HG03558 (cell line): ENCODE measurements around the gene TLR5.
"Not testable (repeated sequence)": the region's sequence is repeated elsewhere in the genome, so short reads cannot be mapped to it uniquely, and the experiment has no call there.

ENCODE experiments used
- ATAC-seq: cut with Tn5 transposase; IDR thresholded peaks from one replicate; pipeline ENCODE4 v1.9.1; 2021; ENCODE audit warnings: moderate number of reproducible peaks; ENCODE audit not compliant: unreplicated experiment; ENCODE audit errors: extremely low read depth

Gene TLR5, protein sequence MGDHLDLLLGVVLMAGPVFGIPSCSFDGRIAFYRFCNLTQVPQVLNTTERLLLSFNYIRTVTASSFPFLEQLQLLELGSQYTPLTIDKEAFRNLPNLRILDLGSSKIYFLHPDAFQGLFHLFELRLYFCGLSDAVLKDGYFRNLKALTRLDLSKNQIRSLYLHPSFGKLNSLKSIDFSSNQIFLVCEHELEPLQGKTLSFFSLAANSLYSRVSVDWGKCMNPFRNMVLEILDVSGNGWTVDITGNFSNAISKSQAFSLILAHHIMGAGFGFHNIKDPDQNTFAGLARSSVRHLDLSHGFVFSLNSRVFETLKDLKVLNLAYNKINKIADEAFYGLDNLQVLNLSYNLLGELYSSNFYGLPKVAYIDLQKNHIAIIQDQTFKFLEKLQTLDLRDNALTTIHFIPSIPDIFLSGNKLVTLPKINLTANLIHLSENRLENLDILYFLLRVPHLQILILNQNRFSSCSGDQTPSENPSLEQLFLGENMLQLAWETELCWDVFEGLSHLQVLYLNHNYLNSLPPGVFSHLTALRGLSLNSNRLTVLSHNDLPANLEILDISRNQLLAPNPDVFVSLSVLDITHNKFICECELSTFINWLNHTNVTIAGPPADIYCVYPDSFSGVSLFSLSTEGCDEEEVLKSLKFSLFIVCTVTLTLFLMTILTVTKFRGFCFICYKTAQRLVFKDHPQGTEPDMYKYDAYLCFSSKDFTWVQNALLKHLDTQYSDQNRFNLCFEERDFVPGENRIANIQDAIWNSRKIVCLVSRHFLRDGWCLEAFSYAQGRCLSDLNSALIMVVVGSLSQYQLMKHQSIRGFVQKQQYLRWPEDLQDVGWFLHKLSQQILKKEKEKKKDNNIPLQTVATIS

DNA sequence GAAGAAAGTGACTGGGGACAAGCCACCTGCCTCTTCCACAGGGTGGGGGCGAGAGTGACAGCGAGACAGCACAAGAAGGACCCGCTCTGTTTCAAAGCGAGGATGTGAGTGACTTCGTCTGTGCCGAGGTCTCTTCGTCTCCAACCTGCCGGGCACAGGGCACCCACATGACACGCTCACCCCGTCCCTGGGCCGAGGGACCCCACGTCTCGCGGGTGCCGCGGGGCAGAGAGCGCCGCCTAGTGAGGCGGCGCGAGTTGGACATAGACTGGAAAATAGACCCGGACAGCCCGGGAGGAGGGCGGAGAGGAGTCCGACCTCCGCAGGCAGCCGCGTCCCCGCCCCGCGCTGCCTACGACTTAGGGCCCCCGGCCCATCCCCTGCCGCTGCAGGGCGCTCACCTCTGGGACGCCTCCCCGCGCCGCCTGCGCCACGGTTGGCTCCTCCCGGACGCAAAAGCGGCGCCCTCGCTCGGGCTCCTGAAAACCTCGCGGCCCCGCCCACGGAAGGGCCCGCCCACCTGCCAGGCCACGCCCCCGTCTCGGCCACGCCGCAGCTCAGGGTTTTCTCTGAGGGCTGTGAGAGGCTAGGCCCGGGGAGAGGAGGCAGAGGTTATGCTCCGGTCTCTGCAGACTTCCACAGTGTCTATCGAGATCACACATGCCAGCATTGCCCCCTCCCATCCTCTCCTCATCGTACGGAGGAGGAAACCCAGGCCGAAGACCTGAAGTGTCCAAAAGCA lies at the start of gene TLR5:
Gene TLR5 (minus strand): TSS at position 454 of the 742 bp plus-strand sequence. CDS start 30,217 bp downstream, outside the sequence.
- peak; percentile 78 for ATAC-seq

DNA sequence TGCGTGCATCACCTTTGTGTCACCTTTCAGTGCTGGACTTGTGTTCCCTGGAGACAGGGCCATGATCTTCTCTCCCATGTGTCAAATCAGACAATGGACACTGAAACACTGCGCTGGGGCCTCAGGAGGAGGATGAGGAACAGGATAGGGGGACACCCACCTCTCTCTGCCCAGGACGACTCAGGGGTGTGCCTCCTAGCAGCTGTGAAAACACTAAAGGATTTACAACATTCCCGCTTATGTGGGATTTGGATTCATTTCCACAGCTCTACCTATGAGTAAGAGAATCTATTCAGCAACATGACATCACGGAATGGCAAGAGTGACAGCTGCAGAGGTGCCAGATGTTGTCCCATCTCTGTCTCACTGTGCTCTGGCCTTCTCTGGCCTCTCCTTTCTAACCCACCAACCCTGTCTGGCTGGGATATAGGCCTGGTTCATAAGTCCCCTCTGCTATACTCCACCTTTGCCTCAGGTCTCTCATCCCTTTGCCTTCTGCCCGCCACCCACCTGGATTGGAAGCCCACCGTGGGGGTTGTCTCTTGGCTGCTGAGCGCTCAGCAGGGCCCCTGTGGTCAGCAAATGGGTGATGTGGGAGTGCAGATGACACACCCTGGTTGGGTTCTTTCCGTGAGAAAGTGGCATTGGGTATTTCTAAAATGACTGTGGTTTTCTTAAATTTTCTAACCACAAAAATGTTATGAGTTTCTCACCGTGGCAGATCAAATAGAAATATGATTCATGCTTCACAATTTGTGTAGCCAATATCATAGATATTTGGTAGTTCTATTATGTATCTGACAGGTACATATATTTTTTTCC lies 47.1 kb upstream of the TLR5 start:
- ATAC-seq = no peak

DNA sequence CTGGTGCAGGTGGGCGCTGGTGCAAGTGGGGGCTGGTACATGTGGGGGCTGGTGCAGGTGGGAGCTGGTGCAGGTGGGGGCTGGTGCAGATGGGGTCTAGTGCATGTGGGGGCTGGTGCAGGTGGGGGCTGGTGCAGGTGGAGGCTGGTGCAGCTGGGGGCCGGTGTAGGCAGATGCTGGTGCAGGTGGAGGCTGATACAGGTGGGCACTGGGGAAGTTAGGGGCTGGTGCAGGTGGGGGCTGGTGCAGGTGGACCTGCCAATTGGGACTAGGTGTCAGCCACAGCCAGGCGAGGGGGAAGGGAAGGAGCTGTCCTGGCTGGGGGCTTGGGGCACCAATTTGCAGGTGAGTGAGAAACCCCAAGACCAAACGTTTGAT lies 46.5 kb upstream of the TLR5 start:
- no peak for ATAC-seq

DNA sequence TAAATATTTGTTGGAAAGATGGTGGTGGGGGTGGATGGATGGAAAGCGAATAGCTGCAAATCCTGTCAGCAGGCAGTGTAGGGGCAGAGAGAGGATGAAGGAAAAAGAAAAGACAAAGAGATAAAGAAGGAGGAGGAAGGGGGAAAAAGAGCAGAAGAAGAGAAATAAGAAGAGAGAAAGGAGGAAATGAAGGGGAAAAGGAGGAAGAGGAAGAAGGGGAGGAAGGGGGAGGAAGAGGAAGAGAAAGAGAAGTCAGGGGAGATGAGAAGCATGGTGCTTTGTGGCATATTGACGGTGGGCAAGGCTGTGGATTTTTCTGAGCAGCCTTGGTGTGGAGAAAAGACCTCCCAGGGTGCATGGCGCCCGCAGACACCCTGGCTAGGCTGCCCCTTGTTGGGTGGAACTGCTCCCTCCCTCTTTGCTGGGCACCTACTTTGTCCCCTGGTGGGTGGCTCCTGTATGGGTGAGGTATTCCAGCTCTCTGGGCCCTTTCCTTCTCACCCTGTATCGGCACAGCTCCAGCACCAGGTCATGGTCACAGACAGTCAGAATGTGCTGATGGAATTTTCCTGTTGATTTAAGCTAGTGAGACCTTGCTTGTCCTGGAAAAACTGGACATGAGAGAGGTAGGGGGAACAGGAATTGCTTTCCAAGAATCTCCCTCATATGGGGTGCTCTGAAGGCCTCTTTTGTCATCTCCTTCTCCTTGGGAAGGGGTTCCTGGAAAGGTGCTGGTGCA lies 45.7 kb upstream of the TLR5 start:
- no peak for ATAC-seq

DNA sequence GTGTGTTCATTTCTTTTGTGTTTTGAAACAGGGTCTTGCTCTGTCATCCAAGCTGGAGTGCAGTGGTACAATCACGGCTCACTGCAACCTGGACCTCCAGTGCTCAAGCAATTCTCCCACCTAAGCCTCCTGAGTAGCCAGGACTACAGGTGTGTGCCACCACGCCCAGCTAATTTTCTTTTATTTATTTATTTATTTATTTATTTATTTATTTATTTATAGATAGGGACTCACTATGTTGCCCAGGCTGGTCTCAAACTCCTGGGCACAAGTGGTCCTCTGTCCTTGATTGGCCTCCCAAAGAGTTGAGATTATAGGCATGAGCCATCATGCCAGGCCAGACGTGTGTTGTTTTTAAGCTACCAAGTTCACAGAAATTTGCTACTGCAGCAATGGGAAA lies 43.8 kb upstream of the TLR5 start:
- ATAC-seq = no peak

DNA sequence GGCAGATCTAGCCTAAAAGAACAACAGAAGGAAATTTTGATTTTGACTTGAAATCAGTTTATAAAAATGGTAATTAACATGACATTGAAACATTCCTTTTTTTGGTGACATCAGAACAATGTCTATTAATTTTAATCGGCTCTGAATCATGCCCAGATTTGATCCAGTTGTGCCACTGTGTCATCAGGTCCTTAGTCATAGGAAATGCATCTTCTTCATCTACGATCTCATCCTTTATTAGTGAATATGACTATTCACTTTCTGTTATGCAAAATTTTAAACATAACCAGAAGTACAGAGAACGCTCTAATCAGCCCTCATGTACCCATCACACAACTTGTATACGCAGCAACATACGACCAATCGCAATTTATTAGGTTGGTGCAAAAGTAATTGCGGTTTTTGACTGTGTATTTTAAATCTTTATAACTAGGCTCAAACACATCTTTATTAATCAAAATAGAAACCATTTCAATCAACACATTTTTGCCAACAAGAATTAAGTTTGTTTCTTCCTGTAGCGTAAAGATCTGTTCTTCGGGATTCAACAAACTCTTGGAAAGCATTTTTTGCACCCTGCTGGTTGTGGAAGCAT lies 40.3 kb upstream of the TLR5 start:
- ATAC-seq = no peak

DNA sequence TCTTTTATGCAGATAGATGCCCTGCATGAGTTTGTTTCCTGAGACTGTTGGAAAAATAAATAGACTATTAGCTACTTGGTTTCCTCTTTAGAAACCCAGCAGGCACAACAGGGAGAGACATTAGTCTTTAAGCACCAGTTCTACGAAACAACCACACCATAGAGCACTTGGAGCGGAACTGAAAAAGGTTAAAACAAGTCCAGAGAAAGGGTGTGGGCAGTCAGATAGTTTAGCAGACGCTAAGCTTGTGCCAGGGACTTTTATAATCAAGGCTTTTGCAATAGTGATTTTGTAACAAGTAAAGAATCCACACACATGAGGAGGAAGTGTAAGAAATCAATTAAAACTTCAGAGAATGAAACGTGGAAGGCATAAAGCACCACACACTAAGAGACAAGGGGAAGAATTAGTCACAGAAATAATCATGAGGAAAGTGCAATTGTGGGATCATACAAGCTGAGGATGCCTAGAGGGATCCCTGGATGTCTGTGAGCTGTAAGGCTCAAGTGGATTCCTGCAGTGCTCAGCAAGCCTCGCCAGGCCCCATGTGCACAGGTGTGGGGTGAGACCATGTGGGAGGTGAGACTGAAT lies 37.8 kb upstream of the TLR5 start:
- ATAC-seq = no peak

DNA sequence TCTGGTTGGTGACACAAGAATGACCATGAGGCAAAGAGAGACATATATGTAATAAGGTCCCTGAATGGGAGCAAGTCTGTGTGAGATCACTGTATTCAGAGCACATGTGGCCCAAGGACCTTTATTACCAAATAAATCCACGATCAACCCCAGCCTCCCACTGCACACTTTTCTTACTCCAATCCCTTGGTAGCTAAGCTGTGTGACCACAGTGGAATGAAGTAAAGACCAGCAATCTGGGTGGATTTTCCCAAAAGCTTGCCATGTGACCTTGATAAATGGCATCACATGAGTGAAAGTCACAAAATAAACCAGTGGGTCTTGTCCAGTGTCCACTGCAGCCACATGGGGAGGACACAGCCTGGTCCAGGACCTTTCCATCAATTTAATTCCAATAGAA lies 36.7 kb upstream of the TLR5 start:
- ATAC-seq = no peak

DNA sequence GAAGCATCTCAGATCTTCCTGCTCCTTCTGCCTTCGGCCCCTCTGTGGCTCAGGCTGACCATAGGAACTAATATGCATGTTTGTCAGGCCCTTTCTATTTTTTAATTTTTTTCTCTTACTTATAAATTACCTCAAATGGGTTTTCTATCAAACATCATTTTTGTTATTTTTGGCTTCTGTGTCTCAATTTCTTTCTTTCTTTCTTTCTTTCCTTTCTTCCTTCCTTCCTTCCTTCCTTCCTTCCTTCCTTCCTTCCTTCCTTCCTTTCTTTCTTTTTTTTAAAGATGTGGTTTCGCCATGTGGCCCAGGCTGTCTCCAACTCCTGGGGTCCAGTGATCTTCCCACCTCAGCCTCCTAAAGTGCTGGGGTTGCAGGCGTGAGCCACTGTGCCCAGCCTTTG lies 36.2 kb upstream of the TLR5 start:
- no peak for ATAC-seq

DNA sequence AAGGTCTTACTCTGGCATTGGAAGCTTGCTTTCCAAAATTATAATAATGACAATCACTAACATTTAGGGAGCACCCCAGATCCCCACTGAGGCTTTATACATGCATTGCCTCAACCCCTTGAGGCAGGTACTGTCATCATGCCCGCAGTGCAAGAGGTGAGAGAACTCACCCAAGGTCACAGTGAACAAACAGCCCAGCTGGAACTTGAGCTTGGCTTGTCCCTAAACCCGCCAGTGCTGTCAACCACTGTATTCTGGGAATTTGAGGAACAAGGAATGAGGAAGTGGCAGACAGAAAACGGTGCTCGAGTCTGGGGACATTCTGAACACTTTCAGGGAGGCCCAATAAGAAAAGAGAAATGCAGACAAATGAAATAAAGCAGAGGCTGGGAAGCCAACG lies 34.6 kb upstream of the TLR5 start:
- no peak for ATAC-seq

DNA sequence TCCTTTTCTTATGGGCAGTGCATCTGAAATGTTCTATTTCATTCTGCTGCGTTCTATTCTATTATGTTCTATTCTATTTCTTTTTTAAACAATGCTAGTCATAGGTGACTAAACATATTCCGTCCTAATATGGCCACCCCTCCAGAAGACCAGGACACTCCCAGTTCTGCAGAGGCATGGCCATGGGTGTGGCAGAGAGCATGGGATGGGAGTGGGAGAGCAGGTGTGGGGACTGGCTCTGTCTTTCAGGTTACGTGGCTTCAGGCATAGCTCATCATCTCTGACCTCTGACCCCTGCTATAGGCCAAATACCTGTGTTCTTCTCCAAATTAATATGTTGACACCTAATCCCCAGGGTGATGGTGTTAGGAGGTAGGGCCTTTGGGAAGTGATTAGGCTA lies 33.4 kb upstream of the TLR5 start:
- ATAC-seq = no peak

DNA sequence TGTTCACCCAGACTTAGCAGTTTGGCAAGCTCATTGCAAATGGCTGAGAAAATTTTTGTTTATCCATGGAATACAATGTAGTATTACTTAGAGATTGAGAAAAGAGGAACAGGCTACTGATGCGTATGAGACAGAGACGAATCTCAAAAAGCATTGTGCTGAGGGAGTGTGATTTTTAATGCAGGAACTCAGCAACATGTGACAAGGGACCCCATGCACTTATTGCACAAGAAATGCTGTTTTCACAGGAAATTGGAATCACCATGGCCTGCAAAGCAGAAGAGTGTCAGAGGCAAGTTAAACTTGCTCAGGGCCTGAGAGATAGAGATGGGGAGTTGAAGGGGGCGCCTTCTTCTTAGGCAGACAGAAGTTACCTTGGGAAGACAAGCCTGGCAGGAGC lies 32.6 kb upstream of the TLR5 start:
- no peak for ATAC-seq

DNA sequence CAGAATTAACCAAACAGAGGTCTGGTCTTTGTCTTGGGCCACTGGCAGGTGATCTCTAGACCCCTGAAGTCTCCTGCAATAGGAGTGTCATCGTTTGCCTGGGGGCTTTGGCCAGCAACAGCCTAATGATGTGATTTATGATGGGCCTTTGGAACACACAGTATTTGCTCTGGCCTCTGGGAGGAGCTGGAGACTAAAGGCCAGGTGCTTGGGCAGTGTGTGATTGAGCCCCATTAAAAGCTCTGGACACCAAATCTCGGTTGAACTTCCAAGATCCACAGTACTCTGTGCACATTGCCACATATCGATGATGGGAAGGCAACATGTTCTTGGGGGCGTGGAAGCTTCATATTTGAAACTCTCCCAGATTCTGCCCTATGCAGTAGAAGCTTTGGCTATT lies 32.0 kb upstream of the TLR5 start:
- ATAC-seq = no peak

DNA sequence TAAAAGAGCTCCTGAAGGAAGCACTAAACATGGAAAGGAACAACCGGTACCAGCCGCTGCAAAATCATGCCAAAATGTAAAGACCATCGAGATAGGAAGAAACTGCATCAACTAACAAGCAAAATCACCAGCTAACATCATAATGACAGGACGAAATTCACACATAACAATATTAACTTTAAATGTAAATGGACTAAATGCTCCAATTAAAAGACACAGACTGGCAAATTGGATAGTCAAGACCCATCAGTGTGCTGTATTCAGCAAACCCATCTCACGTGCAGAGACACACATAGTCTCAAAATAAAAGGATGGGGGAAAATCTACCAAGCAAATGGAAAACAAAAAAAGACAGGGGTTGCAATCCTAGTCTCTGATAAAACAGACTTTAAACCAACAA lies 26.4 kb upstream of the TLR5 start:
- not testable (repeated sequence) for ATAC-seq

DNA sequence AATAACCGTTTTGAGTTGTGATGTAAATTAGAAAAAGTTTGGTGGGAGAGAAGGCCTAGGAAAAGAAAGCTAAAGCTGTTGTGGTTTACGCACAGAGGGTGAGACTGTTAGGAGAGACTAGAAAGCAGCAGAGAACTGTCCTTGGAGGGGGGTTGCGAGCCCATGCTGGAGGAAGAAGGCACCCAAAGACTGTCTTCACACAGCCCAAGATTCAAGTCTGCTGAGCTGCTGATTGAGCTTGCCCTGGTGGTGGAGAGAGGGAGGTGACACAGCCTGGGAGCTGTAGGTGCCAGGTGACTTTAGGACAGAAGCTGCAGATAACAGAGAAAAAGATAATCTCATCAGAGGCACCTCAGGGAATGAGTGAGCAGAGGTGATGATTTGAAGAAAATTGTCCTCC lies 18.3 kb upstream of the TLR5 start:
- no peak for ATAC-seq

DNA sequence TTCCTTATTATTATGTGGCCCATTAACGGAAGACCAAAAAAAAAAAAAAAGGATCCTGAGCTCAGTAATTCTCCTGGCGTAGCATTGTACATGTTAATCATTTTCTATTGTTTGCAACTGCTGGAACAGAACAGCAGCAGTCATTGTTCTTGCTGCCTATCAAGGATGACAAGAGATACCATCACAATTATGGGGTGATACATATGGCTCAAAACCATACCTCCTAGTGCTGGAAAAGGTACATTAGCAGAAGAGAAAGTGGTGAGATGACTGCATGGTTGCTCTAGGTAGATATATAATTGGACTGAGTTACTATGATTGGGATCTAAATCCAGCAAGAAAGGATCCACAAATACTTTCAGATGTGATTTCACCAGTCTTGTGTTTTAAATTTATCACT lies 13.3 kb upstream of the TLR5 start:
- ATAC-seq = no peak

DNA sequence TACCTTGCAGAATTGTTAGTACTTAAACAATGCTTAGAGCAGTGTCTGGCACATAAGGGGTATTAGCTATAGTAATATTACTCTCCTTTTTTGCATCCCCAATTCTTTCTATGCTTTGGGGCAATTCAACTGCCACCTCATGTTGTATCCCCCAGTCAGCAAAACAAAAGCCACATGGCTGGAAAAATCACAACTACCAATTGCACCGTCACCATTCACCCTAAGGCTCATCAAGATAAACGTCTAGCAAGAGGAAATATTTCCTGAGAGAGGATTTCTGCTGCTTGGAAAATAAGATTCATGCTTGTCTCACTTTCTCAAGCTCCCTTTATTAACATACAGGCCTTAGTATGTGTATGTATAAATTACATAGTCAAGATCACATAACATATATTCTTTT lies 12.1 kb upstream of the TLR5 start:
- no peak for ATAC-seq
